Activated CD8-positive, alpha-beta memory T cell treated with anti-CD3 and anti-CD28 coated beads for 1 hour (primary cell): Measurements from ENCODE around the gene CNTN4.

Source experiments
- DNase-seq, 2 donors: peaks; one replicate each; pipeline ENCODE4 v3.0.0-alpha.2; 2020; ENCODE audit warnings: low read depth in 1 of 2; ENCODE audit errors: extremely low read depth in 1 of 2

Gene CNTN4

DNA sequence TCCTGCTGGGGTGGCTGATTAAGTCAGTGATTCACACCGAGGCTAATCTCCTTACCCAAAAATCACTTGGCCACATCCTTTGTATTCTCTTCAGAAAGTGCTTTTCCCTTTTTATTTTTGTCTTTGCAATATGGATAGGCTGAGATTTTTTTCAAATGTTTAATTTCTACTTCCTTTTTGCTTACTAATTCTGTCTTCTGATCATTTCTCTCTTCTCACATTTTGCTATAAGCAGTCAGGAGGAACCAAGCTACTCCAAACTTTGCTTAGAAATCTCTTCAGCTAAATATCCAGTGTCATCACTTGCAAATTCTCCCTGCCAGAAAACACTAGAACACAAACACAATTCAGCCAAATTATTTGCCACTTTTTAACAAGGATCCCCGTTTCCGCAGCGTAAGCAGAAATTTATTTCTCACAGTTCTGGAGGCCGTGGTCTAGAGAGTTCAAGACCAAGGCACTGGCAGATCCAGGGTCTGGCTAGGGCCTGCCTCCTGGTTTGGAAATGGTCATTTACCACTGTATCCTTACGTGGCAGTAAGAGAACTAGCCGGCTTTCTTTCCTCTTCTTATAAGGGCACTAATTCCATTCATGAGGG, 906.6 kb downstream of the CNTN4 start:
- no peak for DNase-seq

DNA sequence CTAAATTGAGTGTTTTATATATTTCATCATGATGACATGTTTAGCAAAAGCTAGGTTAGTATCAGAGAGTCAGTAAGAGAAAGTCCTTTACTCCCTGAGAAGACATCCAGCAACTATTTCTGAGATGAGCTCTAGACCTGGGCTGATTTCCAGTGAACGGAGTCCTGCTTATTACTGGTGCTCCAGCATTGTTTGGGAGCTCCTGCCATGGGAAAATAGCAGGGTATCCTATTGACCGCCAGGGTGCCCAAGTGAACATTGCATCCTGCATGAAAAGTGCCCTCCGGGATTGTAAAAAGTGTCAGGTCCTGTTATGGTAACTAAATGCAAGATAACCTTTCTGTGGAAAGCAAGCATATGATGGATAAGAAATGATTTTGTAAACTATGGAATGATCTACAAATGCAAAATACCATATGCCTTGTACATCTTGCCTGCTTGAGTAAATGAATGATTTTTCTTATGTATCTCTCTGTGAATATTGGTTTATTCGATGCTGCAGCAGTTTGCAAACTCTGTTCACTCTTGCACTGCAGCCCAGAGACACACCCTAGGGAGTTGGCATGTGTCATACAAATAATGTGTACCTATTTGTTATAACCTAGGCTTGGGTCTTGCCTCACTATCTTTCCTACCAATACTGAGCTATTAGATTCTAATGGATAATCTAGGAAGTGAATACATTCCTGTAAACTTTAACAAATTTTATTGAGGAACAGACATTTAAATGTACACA, 914.8 kb downstream of the CNTN4 start:
- no peak for DNase-seq

DNA sequence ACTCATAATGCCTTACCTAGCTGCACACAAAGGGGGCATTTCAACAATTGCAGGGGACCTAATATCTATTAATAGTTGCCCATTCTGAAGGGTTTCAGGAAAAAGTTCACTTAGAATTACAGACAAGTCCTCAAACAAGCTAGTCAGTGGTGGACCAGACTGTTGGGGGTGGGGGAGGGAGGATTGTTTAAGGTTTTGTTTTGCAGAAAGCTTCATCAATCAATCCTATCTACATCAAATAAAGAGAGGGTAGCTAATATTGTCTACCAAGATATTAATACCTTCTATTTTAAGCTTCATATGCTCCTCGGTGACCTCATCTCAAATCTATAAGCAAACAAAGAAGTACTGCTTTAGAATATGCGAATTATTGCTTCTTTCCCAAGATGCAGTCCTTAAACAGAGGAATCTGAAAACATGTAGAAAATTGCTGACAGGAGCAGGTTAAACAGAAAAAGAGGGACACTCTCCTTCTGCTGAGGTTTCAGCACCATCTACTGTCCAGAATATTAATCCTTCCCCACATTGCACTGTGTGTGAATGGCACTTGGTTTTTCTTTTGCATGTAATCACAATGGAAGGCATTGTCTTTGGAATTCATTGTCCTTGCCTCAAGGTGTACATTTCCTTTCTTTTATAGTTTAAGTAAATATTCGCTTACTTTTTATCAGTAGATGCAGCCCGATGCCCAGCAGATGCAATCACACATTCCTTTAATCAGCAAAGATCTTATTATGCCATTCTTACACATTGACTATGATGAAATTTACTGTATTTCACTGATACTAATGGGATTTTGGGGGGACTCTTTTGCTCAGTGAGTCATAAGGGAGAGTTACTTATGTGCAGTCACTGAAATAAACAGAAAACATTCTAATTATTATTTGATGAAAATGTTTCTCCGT, 916.8 kb downstream of the CNTN4 start:
- DNase-seq, result no peak

DNA sequence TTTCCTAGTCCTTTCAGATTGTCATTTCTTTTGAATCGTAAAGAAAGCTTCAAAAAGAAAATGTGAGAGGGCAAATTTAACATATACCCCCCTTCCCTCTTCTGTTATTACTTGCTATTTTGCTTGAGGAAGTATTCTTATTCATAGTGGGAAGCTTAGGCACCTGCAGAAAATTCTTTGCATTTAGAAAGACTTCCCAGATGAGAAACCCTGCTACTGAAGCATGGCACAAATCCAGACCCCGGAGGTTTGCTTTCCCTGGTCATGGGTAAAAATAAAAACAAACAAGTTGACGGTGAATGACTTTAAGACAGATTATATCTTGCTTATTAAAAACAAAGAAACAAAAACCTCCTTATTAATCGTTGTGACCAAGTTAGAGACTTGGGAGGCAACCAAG, 917.6 kb downstream of the CNTN4 start:
- DNase-seq, result no peak

DNA sequence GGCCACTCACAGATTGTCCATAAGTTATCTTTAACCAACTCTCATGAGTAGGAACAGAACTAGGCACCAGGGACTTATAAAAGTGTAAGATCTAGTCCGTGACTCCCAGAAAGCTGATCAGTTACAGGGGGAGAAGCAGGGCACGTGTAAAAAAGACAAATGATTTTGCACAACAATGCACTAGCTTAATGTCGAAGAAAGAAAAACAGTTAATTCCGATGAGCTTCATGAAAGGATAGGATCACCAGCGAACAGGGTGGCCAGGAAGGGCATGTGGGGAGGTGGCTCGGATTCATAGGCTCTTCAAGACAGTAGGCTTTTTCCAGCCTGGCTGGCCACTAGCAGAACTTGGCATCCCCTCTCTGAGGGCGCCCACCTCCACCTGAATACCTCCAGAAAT, 921.5 kb downstream of the CNTN4 start:
- DNase-seq, result no peak

DNA sequence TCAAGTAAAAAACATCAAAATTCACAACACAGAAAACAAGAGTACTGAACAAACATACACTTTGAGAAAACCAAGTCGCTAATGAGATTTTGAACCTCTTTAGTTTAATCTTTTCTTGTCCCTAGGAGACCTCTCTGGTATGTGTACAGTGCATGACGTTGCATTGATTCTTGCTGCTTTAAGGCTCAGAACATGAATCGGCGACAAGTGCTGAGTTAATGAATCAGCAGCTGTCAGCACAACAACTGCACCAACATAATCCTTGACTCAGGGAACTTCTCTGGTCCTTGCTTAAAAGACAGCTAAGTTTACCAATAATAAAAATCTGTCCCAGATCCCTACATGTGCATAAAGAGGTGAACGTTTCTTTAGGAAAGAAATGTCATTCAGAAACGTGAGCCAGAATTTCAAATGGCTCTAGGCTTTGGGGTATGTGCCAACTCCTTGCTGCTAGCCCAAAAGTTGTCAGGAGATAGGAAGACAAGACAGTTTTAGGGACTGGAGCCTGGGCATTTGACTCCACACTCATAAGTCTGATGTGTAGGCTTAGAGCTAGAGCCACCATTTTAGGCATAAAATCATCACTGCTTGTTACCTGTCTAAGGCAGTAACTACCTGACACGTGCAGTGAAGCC, 924.6 kb downstream of the CNTN4 start:
- DNase-seq, result no peak

DNA sequence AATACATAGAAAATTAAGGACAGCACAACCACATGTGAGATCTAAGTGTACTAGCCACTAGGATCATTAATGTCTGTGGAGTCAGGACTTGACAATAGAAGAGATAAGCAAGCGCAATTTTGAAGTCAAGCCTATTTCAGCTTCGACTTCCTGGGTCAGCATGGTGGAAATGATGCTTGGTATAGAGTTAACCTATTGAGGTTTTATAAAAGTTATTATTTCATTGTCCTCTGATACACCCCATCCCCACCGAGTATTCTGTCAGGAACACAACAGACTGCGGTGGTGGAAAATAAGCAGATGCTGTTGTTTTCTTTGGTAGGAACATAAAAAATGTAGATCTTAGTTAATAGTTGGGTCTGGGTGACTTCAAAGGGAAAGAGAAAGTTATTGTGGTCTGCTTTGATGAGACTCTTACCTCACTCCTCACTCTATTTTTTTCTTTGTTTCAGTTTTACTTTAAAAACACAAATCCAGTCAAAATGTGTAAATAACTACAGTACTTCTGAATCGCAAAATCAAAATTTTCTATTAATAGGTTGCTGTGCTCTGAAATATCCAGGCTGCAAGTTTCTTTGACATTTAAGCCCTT, 929.4 kb downstream of the CNTN4 start:
- no peak for DNase-seq

DNA sequence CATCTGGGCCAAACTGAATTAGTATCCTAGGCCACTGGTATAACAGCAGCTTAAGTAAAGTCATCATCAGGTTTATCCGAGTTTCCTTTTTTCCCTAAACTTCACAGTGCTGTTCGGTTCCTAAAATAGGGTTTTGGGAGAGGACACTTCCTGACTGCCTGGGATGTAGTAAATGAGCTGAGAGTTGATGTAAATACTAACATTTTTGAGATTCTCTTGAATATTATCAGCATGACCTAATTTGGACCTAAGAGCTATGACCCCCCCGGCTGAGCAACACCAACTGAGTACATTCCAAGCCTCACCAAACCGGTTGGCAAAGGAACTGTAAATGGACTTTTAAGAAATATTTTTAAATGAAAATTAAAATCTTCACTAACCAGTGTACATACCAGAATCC, 932.7 kb downstream of the CNTN4 start:
- no peak for DNase-seq

DNA sequence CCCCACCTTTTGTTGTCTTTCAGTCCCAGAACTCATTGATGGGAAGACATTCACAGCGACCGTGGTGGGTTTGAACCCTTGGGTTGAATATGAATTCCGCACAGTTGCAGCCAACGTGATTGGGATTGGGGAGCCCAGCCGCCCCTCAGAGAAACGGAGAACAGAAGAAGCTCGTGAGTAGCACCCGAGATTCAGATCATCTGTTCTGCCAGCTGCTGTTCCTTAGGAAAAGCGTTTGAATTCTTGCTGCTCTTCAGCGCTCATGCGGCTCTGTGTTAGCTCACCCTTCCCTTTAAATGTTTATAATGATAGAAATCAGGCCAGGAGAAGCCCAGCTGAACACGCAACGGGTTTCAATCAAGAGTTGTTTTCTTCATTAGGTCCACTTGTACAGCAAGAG, 938.5 kb downstream of the CNTN4 start:
- DNase-seq, result no peak

DNA sequence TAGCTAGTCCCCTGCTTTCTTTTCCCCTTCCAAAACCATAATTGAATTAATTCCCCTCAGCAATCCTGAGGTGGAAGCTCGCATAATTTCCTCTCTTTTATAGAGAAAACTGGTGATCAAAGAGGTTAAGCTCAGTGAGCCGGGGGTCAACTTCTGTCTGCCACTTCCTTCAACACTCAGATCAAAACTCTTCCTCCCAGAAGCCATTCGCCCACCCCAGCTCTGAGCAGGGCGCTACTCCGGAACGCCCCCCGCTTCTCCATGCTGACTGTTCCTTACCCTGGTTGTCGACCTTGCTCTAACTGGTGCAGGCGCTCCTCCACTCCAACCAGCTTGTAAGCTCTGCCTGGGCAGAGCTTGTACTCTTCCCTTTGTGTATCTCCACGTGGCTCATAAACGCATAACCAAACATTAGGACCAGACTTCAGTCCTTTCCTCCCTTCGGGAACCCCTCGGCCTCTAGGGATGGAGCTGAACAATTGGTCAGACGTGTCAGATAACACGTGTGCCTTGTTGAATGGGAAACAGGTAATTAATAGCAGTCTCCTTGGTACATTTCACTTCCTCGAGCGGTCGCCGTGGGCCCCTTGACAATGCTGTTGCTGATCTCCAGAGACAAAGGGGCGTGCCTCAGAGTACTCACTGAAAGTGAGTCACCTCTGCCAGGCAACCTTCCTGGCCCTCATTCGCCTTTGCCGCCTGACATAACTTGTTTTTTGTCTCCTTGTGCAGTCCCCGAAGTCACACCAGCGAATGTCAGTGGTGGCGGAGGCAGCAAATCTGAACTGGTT, 939.7 kb downstream of the CNTN4 start:
- no peak for DNase-seq

DNA sequence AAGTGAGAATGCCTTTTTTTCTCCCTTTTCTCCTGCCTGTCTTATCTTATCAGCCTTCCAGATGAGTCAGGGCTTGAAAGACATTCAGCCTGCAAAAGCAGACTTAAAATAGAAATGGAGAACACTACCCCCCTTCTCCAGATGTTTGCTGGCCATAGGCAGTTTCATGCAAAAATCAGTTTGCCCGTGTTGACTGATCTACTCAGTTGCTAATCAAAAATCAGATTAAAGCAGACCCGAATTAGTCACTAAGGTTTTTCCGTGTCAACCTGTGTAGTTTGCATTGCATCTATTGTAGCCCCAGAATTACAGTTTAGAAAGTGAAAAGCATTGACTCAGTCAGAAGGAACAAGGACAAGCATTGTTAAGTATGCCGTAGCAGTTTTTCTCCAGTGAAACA, 955.3 kb downstream of the CNTN4 start:
- no peak for DNase-seq

DNA sequence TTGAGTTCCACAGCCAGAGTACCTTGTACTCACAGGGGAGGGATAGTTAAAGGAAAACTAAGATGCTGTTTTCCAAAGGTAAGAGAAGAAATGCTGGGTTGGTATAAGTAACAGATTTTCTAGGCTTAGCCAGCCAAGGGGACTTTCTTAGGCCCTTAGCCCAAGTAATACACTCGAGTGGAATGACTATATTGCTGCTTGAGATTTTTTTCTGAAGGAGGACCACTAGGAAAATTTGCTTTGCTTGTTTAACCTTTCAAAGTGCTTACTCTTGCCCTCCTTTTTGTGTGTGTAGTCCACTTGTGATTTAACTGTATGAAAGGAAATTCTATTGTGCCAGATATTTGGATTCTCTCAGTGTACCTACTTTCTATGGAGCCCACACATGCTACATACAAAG, 961.0 kb downstream of the CNTN4 start:
- no peak for DNase-seq

DNA sequence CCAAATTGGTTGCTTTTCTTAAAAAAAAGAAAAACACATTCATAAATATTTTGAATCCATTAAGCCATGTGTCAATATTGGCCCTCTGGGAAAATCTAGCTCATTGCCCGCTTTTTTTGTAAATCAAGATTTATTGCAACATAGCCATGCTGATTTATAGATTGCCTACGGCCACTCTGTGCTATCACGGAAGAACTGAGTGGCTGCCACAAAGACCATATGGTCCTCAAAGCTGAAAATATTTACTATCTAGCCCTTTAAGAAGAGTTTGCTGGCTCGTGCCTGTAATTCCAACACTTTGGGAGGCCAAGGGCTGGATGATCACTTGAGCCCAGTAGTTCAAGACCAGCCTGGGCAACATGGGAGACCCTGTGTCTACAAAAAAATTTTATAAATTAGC, 965.6 kb downstream of the CNTN4 start:
- no peak for DNase-seq

DNA sequence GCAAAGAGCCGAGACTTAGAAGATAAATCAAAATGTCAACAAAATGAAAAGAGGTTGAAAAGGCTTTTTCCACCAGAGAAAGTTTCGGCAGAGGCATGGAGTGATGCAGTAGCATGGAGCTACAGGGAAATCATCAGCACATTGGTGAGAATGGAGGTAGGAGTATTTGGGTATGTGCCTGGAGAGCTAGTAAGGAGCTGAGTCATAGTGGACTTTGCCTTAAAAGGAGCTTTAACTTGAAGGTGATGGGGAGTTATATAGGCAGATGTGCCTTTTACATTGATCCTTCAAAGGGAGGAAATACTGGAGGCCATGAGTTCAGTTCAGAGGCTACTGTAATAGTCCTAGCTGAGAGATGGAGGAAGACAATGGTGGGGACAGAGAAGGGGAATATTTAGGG, 967.2 kb downstream of the CNTN4 start:
- no peak for DNase-seq

DNA sequence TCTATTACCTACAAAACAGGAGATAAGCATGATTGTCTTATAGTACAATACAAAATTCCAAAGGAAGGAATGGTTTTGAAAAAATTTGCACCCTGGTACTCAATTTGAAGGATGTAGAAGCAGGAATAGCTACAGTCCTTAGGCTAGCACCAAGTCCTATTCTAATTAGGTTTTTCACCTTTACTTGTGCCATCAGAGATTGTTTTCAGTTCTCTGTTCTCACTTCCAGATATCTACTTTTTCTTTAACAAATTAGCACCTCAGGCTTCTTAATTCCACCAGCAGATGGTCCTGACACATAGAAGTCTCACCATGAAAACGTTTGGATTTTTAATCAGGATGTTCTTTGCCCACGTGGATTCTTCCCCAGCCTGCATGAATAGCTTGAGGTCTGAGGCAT, 967.7 kb downstream of the CNTN4 start:
- no peak for DNase-seq

DNA sequence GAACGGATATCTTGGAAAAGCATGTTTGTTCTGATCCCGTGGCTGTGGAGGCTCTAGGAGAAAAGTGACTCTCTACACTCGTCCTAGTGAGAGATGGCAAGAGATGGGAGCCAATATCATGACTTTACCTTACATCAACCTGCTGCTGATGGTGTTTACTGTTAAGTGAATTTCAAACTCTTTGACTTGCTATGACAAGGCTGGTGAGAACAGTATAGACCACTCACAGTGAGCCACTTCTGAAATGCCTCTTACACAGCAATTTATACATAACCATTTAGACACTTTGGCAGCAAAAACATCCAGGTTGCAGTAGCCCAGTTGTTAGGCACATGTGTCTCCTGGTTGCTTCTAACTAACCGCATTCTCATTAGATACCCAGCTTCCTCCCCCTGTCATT, 968.2 kb downstream of the CNTN4 start:
- DNase-seq, result no peak

DNA sequence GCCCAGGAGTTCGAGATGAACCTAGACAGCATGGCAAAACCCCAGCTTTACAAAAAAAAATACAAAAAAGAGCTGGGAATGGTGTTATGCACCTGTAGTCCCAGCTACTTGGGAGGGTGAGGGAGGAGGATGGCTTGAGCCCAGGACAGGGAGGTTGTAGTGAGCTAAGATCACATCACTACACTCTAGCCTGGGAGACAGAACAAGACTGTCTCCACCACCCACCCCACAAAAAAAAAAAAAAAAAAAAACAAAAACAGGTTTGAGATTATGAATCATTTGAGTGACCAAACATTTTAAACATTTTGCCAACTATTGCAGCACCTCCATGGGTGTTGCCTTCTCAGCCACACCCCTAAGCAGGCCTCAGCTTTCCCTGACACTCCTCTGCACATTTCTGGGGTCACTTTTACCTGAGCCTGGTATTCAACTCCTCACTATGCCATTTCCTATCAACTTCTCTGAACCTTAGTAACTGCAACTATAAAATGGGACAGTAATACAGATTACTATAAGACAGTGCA, 969.8 kb downstream of the CNTN4 start:
- no peak for DNase-seq

DNA sequence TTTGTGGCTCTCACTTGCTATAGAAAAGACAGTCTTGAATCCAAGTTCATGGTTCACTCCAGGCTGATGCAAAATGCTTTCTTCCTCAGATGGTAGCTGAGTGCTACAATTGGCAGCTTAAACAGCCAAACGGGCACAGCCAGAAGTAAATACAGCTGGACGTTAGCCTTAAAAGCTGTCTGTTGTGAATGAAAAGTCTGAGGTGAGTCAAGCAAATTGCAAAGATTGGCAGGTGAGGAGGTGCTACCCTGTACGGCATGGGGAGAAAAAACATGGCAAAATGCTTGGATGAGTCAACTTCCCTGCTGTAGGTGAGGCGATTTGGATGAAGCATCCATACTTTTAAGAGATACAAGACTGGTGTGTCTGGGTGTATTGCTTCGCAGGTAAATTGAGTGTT, 971.1 kb downstream of the CNTN4 start:
- no peak for DNase-seq

DNA sequence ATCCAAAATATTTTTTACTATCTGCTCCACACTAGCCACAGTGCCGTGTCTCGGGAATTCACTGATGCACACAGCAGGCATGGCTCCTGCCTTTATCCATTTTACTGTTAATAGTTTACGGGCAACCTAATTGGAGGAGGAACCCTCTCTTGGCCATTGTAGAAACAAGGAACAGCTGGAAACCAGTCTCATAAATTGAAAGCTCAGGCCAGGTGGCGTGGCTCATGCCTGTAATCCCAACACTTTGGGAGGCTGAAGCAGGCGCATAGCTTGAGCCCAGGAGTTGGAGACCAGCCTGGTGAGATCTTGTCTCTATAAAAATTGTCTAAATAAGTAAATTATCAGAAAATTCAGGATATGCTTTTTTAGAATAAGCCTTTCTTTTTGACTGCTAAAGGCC, 972.5 kb downstream of the CNTN4 start:
- DNase-seq, result no peak
